H9 (cell line): ENCODE measurements around the gene LPGAT1. TPM values are rescaled to one million over a fixed set of nuclear protein-coding genes. Genes with fewer than 3 reads are reported as not detected.

ENCODE experiments used
- DNase-seq: peaks from one replicate; pipeline ENCODE4 v3.0.0-alpha.2; 2017
- H2AFZ ChIP-seq: one replicate; pipeline ENCODE4 v1.6.1; 2013; ENCODE audit warnings: mild to moderate bottlenecking, low read length, control low read depth, moderate library complexity
- H2AK5ac ChIP-seq: 2 replicates; pipeline ENCODE4 v1.6.1; 2013; ENCODE audit warnings: low read length, control low read depth, mixed read lengths; ENCODE audit not compliant: insufficient read length
- H2BK120ac ChIP-seq: one replicate; pipeline ENCODE4 v1.6.1; 2013; ENCODE audit warnings: low read depth, mild to moderate bottlenecking, low read length, control low read depth, inconsistent platforms; ENCODE audit not compliant: poor library complexity, severe bottlenecking
- H2BK12ac ChIP-seq: 2 replicates; pipeline ENCODE4 v1.6.1; 2013; ENCODE audit warnings: low read length, control low read depth, mixed read lengths, low read depth; ENCODE audit not compliant: insufficient read length
- H2BK15ac ChIP-seq: 2 replicates; pipeline ENCODE4 v1.6.1; 2013; ENCODE audit warnings: low read depth, low read length, control low read depth
- H2BK20ac ChIP-seq: one replicate; pipeline ENCODE4 v1.6.1; 2013; ENCODE audit warnings: low read depth, mild to moderate bottlenecking, low read length, control low read depth, inconsistent platforms; ENCODE audit not compliant: poor library complexity, severe bottlenecking
- H2BK5ac ChIP-seq: 2 replicates; pipeline ENCODE4 v1.6.1; 2013; ENCODE audit warnings: low read length, control low read depth, mixed read lengths; ENCODE audit not compliant: insufficient read length
- H3K14ac ChIP-seq: 2 replicates; pipeline ENCODE4 v1.6.1; 2013; ENCODE audit warnings: low read length, control low read depth; ENCODE audit not compliant: insufficient read depth
- H3K18ac ChIP-seq: 2 replicates; pipeline ENCODE4 v1.6.1; 2013; ENCODE audit warnings: low read depth, mild to moderate bottlenecking, mixed read lengths, low read length, control low read depth; ENCODE audit not compliant: insufficient read length
- H3K23ac ChIP-seq: 2 replicates; pipeline ENCODE4 v1.6.1; 2013; ENCODE audit warnings: low read length, control low read depth, mixed read lengths, low read depth; ENCODE audit not compliant: insufficient read length
- H3K23me2 ChIP-seq: 2 replicates; pipeline ENCODE4 v1.6.1; 2013; ENCODE audit warnings: low read depth, mild to moderate bottlenecking, mixed read lengths, low read length, control low read depth; ENCODE audit not compliant: insufficient read length, poor library complexity, severe bottlenecking
- H3K27ac ChIP-seq: 2 replicates; pipeline ENCODE4 v1.5.1; 2013; ENCODE audit warnings: low read length, control low read depth, mixed read lengths, low read depth; ENCODE audit not compliant: insufficient read length
- H3K27me3 ChIP-seq: 2 replicates; pipeline ENCODE4 v1.6.1; 2013; ENCODE audit warnings: low read length, control low read depth, inconsistent platforms; ENCODE audit not compliant: insufficient read depth
- H3K4ac ChIP-seq: 2 replicates; pipeline ENCODE4 v1.6.1; 2013; ENCODE audit warnings: low read depth, mild to moderate bottlenecking, control low read depth, inconsistent platforms, low read length, moderate library complexity
- H3K4me1 ChIP-seq: 2 replicates; pipeline ENCODE4 v1.6.1; 2013; ENCODE audit warnings: low read length, control low read depth, inconsistent platforms; ENCODE audit not compliant: insufficient read depth
- H3K4me2 ChIP-seq: 2 replicates; pipeline ENCODE4 v1.6.1; 2013; ENCODE audit warnings: low read length, control low read depth, mixed read lengths; ENCODE audit not compliant: insufficient read length, insufficient read depth
- H3K56ac ChIP-seq: 2 replicates; pipeline ENCODE4 v1.6.1; 2013; ENCODE audit warnings: low read depth, mild to moderate bottlenecking, mixed read lengths, low read length, control low read depth; ENCODE audit not compliant: insufficient read length
- H3K79me1 ChIP-seq: 2 replicates; pipeline ENCODE4 v1.6.1; 2013; ENCODE audit warnings: low read depth, mild to moderate bottlenecking, moderate library complexity, low read length, control low read depth, inconsistent platforms; ENCODE audit not compliant: insufficient read depth, poor library complexity, severe bottlenecking
- H3K79me2 ChIP-seq: 2 replicates; pipeline ENCODE4 v1.6.1; 2013; ENCODE audit warnings: low read length, control low read depth, inconsistent platforms; ENCODE audit not compliant: insufficient read depth
- H3K9ac ChIP-seq: 2 replicates; pipeline ENCODE4 v1.6.1; 2013; ENCODE audit warnings: low read length, control low read depth, mixed read lengths; ENCODE audit not compliant: insufficient read length; ENCODE audit errors: extremely low read depth
- H3K9me3 ChIP-seq: one replicate; pipeline ENCODE4 v1.6.1; 2013; ENCODE audit warnings: low read depth, low read length, inconsistent platforms; ENCODE audit not compliant: control insufficient read depth
- H3T11ph ChIP-seq: one replicate; pipeline ENCODE4 v1.6.1; 2013; ENCODE audit warnings: mild to moderate bottlenecking, low read length, control low read depth, inconsistent platforms
- H4K20me1 ChIP-seq: one replicate; pipeline ENCODE4 v1.6.1; 2013; ENCODE audit not compliant: control insufficient read depth, insufficient read length, insufficient read depth
- H4K5ac ChIP-seq: 2 replicates; pipeline ENCODE4 v1.6.1; 2013; ENCODE audit warnings: low read depth, mild to moderate bottlenecking, mixed read lengths, low read length, control low read depth; ENCODE audit not compliant: insufficient read length
- H4K8ac ChIP-seq: replicated peaks from 2 replicates; pipeline ENCODE4 v1.6.1; 2013; ENCODE audit warnings: low read length, control low read depth, mixed read lengths, low read depth; ENCODE audit not compliant: insufficient read length
- H4K91ac ChIP-seq: 2 replicates; pipeline ENCODE4 v1.6.1; 2013; ENCODE audit warnings: low read depth, mild to moderate bottlenecking, moderate library complexity, mixed read lengths, low read length, control low read depth; ENCODE audit not compliant: insufficient read length
- H3K27ac Mint-ChIP-seq, 3 experiments: 2 replicates in 2 of 3; 3 replicates in 1 of 3; pipeline ENCODE4 v1.8.0; 2020 to 2021; ENCODE audit warnings: mixed read lengths in 3 of 3, mild to moderate bottlenecking in 1 of 3, moderate library complexity in 1 of 3
- H3K27me3 Mint-ChIP-seq: 2 replicates; pipeline ENCODE4 v1.8.0; 2021; ENCODE audit warnings: low read depth, mild to moderate bottlenecking, moderate library complexity, mixed read lengths
- H3K36me3 Mint-ChIP-seq, 3 experiments: 2 replicates in 2 of 3; 3 replicates in 1 of 3; pipeline ENCODE4 v1.8.0; 2020 to 2021; ENCODE audit warnings: low read depth in 3 of 3, mixed read lengths in 3 of 3; ENCODE audit not compliant: insufficient read depth in 1 of 3
- H3K4me1 Mint-ChIP-seq, 2 experiments: 2 replicates each; pipeline ENCODE4 v1.8.0; 2020; ENCODE audit warnings: mixed read lengths in 2 of 2
- H3K4me3 Mint-ChIP-seq, 2 experiments: 2 replicates in 1 of 2; 3 replicates in 1 of 2; pipeline ENCODE4 v1.8.0; 2020 to 2021; ENCODE audit warnings: mild to moderate bottlenecking in 2 of 2, mixed read lengths in 2 of 2, moderate library complexity in 1 of 2
- H3K9me3 Mint-ChIP-seq, 2 experiments: 2 replicates in 1 of 2; 3 replicates in 1 of 2; pipeline ENCODE4 v1.8.0; 2020; ENCODE audit warnings: mild to moderate bottlenecking in 2 of 2, mixed read lengths in 2 of 2, moderate library complexity in 1 of 2
- CTCF ChIP-seq: fragments of 200-600 bp; sonication (generic); conservative IDR thresholded peaks from 3 replicates; pipeline ENCODE4 v1.8.0; 2021; ENCODE audit warnings: antibody characterized with exemption, mild to moderate bottlenecking
- WGBS: extraction: QIAGEN DNeasy Blood & Tissue Kit; methylation state at CpG from one replicate; pipeline ENCODE4 v1.1.7; 2013; ENCODE audit warnings: missing lambda C conversion rate, low lambda C conversion rate, mixed read lengths; ENCODE audit not compliant: insufficient read length; ENCODE audit errors: extremely low coverage; 5-methylcytosine and 5-hydroxymethylcytosine counted together
- total RNA-seq: library from RNA; stranded (reverse); gene quantifications from 2 replicates; pipeline ENCODE4 v1.2.1, GENCODE V29; 2021

Gene LPGAT1
- total RNA-seq, 1 experiment from 2014 or later = 12.2 TPM

GRCh38 chr1:211876851-211877590, 46.5 kb upstream of the LPGAT1 start:
- no CpG with 5 or more reads among the region's 7 CpGs for WGBS

More at GRCh38 chr1:211876851-211877590, 46.5 kb upstream of the LPGAT1 start:
- H3K27ac Mint-ChIP-seq = no peak overlapping the region
- H4K91ac ChIP-seq = no peak overlapping the region
- no peaks in the 10 kb centered on the region for H3K4me1 ChIP-seq
- no peak overlapping the region for H3K14ac ChIP-seq
- H3K23me2 ChIP-seq = no peaks in the 10 kb centered on the region
- no peak overlapping the region for H3K4me3 Mint-ChIP-seq
- H3K56ac ChIP-seq = no peak overlapping the region
- no peak for DNase-seq
- no peaks in the 10 kb centered on the region for H3K4me1 Mint-ChIP-seq
- H3K27me3 Mint-ChIP-seq = peaks cover 5% of the 10 kb centered on the region
- no peaks in the 10 kb centered on the region; a peak in 1 of 7 replicates for H3K36me3 Mint-ChIP-seq
- H3K79me1 ChIP-seq = no peaks in the 10 kb centered on the region
- no peak overlapping the region for H4K5ac ChIP-seq
- H2BK120ac ChIP-seq = no peak overlapping the region
- H2AFZ ChIP-seq = no peak overlapping the region
- no peak for TF ChIP-seq CTCF
- H3K9me3 ChIP-seq = no peaks in the 10 kb centered on the region
- no peak overlapping the region for H3K4me2 ChIP-seq
- no peaks in the 10 kb centered on the region for H4K20me1 ChIP-seq
- peaks cover 10 to 14% of the 10 kb centered on the region in 2 experiments for H3K9me3 Mint-ChIP-seq
- H2BK5ac ChIP-seq = no peak overlapping the region
- no peaks in the 10 kb centered on the region for H3K79me2 ChIP-seq
- H4K8ac ChIP-seq = no peak overlapping the region
- no peak overlapping the region for H2BK15ac ChIP-seq
- H3K4ac ChIP-seq = no peak overlapping the region
- no peak overlapping the region for H3K18ac ChIP-seq
- no peaks in the 10 kb centered on the region for H3K27me3 ChIP-seq
- no peak overlapping the region for H2AK5ac ChIP-seq
- no peak overlapping the region for H3K23ac ChIP-seq
- no peak overlapping the region for H2BK12ac ChIP-seq
- no peak overlapping the region for H3T11ph ChIP-seq
- no peak overlapping the region for H2BK20ac ChIP-seq
- H3K9ac ChIP-seq = no peak overlapping the region
- H3K27ac ChIP-seq = no peak overlapping the region
